Natural killer cell treated with Interleukin-12 subunit alpha and Interleukin-12 subunit beta and Interleukin-15 and Interleukin-18, amount 100 ng/mL, for 72 hours (primary cell): ENCODE data around the gene UBL4A. TPM values are rescaled to one million over a fixed set of nuclear protein-coding genes. Genes with fewer than 3 reads are reported as not detected.
"Not testable (repeated sequence)": the region's sequence is repeated elsewhere in the genome, so short reads cannot be mapped to it uniquely, and the experiment has no call there.

ENCODE experiments used
- ATAC-seq, 2 donors: fragments of 150-1000 bp; cut with Tn5 transposase in 1 of 2; sonication (Bioruptor Pico), chemical (Tn5 transposase) in 1 of 2; 2 replicates each; pipeline ENCODE4 v1.10.0; 2021
- DNase-seq: peaks from one replicate; pipeline ENCODE4 v3.0.0; 2022; ENCODE audit warnings: low spot score
- H3K27ac Mint-ChIP-seq, 2 donors: 1 replicate in 1 of 2; 2 replicates in 1 of 2; pipeline ENCODE4 v1.8.0; 2022; ENCODE audit warnings: mixed read lengths in 2 of 2, mild to moderate bottlenecking in 1 of 2, moderate library complexity in 1 of 2
- H3K27me3 Mint-ChIP-seq, 2 donors: 1 replicate in 1 of 2; 2 replicates in 1 of 2; pipeline ENCODE4 v1.8.0; 2022; ENCODE audit warnings: mixed read lengths in 2 of 2
- H3K36me3 Mint-ChIP-seq: one replicate; pipeline ENCODE4 v1.8.0; 2022; ENCODE audit warnings: mixed read lengths
- H3K4me1 Mint-ChIP-seq, 2 donors: 1 replicate in 1 of 2; 2 replicates in 1 of 2; pipeline ENCODE4 v1.8.0; 2022; ENCODE audit warnings: low read depth in 2 of 2, mixed read lengths in 2 of 2, mild to moderate bottlenecking in 1 of 2
- H3K4me3 Mint-ChIP-seq: one replicate; pipeline ENCODE4 v1.8.0; 2022; ENCODE audit warnings: mixed read lengths
- H3K9me3 Mint-ChIP-seq: 2 replicates; pipeline ENCODE4 v1.8.0; 2022; ENCODE audit warnings: mixed read lengths
- total RNA-seq, 2 donors: library from RNA; stranded (reverse); gene quantifications; one replicate each; pipeline ENCODE4 v1.2.3, GENCODE V29; 2022

Gene UBL4A
- total RNA-seq, 2 donors from 2014 or later = 39.6 to 65.6 TPM

DNA sequence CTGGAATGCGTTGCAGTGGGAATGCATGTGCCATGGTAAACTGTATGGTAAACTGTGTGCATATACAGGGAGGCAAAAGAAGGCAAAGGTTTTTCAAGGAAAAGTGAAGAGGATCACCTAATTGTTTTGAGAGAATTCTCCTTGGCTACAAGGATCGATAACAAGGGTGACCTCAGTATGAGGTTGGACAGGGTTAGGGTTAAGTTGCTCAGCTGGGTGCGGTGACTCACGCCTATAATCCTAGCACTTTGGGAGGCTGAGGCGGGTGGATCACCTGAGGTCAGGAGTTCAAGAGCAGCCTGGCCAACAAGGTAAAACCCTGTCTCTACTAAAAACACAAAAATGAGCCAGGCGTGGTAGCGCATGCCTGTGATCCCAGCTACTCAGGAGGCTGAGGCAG is 15.0 kb upstream of the UBL4A start:
- H3K4me1 Mint-ChIP-seq, H3K9me3 Mint-ChIP-seq, H3K27me3 Mint-ChIP-seq, H3K27ac Mint-ChIP-seq, ATAC-seq, H3K4me3 Mint-ChIP-seq, H3K36me3 Mint-ChIP-seq, DNase-seq: not testable (repeated sequence)

DNA sequence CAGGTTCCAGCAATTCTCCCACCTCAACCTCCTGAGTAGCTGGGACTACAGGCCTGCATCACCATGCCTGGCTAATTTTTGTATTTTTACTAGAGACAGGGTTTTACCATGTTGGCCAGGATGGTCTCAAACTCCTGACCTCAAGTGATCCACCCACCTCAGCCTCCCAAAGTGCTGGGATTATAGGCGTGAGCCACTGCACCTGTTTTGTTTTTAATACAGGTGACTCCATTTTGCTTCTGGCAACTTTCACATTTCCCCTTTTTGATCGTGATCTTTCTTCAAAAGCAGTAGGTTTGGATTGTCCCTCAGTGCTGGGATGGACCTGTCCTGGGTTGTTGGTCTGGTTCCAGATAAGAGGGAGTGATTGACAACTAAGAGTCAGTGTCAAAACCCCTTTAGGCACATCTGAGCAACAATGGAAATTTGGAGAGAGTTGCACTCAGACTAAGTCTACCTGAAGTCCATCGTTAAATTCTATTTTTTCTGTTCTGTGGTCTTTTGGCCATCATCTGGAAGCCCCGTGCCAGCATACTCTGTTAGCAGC is 10.2 kb upstream of the UBL4A start:
- not testable (repeated sequence) for H3K36me3 Mint-ChIP-seq, H3K27ac Mint-ChIP-seq, H3K4me1 Mint-ChIP-seq, DNase-seq, ATAC-seq, H3K27me3 Mint-ChIP-seq, H3K4me3 Mint-ChIP-seq, H3K9me3 Mint-ChIP-seq

- Mint-ChIP-seq H3K4me1 (peaks cover 3 to 5% of the 10 kb centered on the region in 2 donors), H3K36me3 (no peaks in the 10 kb centered on the region), H3K4me3 (no peak overlapping the region), H3K27me3 (peaks cover 0 to 6% of the 10 kb centered on the region in 2 donors), H3K27ac (no peak overlapping the region), H3K9me3 (no peaks in the 10 kb centered on the region)
- DNase-seq = no peak
- no peak for ATAC-seq
Measured at GRCh38 chrX:154495472-154495922, 9.1 kb upstream of the UBL4A start.

DNA sequence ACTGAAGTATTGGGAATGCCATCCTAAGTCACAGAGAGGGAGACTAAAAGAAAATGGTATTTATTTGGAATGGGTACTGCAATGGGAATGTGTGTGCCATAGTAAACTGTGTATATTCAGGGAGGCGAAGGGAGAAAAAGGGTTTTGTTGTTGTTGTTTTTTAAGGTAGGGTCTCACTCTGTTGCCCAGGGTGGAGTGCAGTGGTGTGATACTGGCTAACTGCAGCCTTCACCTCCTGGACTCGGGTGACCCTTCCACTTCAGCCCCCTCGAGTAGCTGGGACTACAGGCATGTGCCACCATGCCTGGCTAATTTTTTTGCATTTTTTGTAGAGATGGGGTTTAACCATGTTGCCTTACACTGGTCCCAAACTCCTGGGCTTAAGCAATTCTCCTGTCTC is 8.3 kb upstream of the UBL4A start:
- no peaks in the 10 kb centered on the region for H3K36me3 Mint-ChIP-seq
- peaks cover 6% of the 10 kb centered on the region in 2 donors for H3K4me1 Mint-ChIP-seq
- H3K4me3 Mint-ChIP-seq = no peak overlapping the region
- no peaks in the 10 kb centered on the region for H3K9me3 Mint-ChIP-seq
- no peak for DNase-seq
- no peak for ATAC-seq
- peaks cover 0 to 6% of the 10 kb centered on the region in 2 donors for H3K27me3 Mint-ChIP-seq
- no peak overlapping the region for H3K27ac Mint-ChIP-seq

- Mint-ChIP-seq H3K36me3 (no peaks in the 10 kb centered on the region), H3K27me3 (peaks cover 0 to 4% of the 10 kb centered on the region in 2 donors), H3K9me3 (no peaks in the 10 kb centered on the region), H3K27ac (peak within 1 kb of the TSS; percentile 81 to 85), H3K4me1 (peaks cover 10 to 14% of the 10 kb centered on the region in 2 donors), H3K4me3 (peak within 1 kb of the TSS; percentile 91)
- ATAC-seq (peak; percentile 94), DNase-seq (peak; percentile 93)
Measured at GRCh38 chrX:154490414-154491083, 4.1 kb upstream of the UBL4A start, which contains the start of gene SLC10A3. Gene SLC10A3, minus strand, starts transcription at chrX:154490629. Its CDS starts 1,689 bp downstream, at chrX:154488940.

DNA sequence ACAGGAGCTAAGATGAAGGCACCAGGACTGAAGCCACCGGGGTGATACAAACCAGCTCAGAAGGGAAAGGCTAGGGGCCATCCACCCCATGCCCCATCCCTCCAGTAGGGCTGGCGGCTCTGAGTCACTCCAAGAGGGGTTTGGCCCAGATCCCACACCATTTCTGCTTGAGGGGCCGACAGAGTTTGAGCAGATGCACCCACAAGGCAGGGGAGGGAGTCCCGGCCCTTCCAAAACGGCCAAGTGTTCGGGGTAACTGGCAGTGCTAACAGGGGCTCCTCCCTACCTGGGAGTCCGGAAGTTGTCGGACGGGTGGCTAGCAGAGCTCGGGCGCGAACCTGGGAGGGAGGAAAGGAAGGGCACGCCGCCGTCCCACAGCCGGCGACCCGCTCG is 3.6 kb upstream of the UBL4A start:
- peak overlapping the region; percentile 91 for H3K4me3 Mint-ChIP-seq
- DNase-seq = no peak
- ATAC-seq = peak; percentile 29 to 43
- H3K4me1 Mint-ChIP-seq = peaks cover 10 to 14% of the 10 kb centered on the region in 2 donors
- H3K9me3 Mint-ChIP-seq = no peaks in the 10 kb centered on the region
- peaks cover 0 to 4% of the 10 kb centered on the region in 2 donors for H3K27me3 Mint-ChIP-seq
- peak overlapping the region; percentile 81 to 83 for H3K27ac Mint-ChIP-seq
- no peaks in the 10 kb centered on the region for H3K36me3 Mint-ChIP-seq

DNA sequence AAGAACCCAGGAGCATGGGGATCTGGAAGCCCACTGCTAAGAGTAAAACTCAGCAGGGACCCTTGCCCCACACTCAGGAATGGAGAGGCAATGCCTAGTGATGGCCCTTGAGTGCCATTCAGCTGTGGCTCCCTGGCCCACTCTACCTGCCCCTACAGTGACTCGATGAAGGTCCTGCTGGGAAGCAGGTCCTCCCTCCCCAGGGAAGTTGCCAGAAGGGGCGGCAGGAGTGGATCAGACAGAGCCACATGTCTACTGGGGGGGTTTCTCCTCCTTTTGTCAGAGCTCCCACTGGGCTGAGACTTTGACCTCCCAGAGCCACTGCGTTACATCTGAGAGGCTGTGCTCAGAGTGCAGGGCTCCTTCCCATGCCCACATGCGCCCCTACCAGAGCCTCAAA is 2.8 kb upstream of the UBL4A start:
- H3K27ac Mint-ChIP-seq = peak overlapping the region in 1 of 2 donors; percentile 81
- H3K4me3 Mint-ChIP-seq = peak overlapping the region; percentile 91
- H3K9me3 Mint-ChIP-seq = no peaks in the 10 kb centered on the region
- DNase-seq = no peak
- ATAC-seq = no peak
- H3K27me3 Mint-ChIP-seq = peaks cover 0 to 4% of the 10 kb centered on the region in 2 donors
- H3K4me1 Mint-ChIP-seq = peaks cover 10 to 14% of the 10 kb centered on the region in 2 donors
- H3K36me3 Mint-ChIP-seq = no peaks in the 10 kb centered on the region

DNA sequence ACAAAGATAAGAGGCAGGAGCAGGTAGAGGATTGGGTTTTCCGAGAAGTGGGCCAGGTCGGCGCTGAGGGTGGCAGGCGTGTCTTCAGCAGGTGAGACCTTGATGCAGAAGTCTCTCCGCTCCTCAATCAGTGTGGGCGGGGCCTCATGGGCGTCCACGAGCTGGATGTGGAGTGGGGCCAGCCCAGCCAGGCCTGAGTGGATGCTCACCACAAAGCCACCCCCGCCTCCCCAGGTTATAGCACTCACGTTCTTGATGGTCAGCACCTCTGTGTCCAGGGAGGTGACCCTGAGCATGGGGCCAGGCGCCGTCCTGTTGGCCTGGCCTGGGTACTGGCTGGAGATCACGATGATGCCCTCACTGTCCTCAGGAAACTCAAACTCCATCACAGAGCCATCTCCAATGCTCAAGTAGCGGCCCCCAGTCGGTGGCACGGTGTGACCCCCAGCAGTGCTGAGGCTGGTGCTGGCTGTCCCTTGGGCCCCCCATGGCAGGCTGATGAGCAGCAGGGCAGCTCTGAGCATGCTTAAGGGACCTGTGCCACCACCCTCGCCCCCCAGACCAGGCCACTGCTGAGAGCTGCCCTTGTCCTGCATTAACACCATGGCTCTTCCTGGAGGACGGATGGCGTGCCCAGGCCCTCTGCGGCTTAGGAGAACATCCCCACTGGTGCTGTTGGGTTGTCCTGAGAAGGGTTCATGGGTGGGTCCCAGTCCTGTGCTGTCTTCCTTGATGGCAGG is 2.1 kb upstream of the UBL4A start:
- Mint-ChIP-seq H3K4me1 (peaks cover 10 to 14% of the 10 kb centered on the region in 2 donors), H3K36me3 (no peaks in the 10 kb centered on the region), H3K27ac (peak overlapping the region in 1 of 2 donors; percentile 40), H3K4me3 (peak overlapping the region; percentile 63), H3K27me3 (peaks cover 0 to 4% of the 10 kb centered on the region in 2 donors), H3K9me3 (no peaks in the 10 kb centered on the region)
- no peak for DNase-seq
- no peak for ATAC-seq

DNA sequence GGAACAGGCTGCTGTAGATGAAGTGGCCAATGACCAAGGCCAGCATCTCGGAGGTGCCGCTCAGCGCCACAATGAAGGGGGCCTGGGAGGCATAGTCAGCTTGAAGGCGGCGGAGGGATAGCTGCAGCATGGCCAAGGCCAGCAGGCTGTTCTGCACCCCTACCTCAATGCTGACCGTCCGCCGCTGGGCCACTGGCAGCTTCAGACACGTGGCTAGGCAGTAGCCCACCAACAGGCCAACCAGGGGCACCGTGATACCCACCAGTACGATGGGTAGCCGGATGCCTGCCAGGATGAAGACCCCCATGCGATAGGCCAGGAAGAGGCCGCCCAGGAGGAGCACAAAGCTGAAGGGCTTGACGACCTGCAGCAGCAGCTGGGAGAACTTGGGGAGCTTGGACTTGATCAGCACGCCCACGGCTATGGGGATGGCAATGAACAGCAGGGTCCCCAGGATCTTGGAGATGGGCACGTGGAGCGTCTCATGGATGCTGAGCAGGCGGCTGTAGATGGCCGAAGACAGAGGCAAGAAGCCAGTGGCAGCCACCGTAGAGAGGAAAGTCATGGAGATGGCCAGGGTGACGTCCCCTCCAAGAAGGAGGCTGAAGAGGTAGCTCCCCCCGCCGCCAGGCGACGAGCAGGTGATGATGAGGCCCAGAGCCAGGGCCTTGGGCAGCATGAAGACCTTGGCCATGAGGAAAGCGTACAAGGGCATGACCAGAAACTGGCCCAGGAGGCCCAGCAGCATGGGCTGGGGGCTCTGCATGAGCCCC is 1.3 kb upstream of the UBL4A start:
- Mint-ChIP-seq H3K36me3 (no peaks in the 10 kb centered on the region), H3K27ac (peak overlapping the region in 1 of 2 donors; percentile 40), H3K4me3 (peak overlapping the region; percentile 63), H3K27me3 (peaks cover 0 to 3% of the 10 kb centered on the region in 2 donors), H3K4me1 (peaks cover 10 to 14% of the 10 kb centered on the region in 2 donors), H3K9me3 (no peaks in the 10 kb centered on the region)
- DNase-seq (no peak), ATAC-seq (no peak)

DNA sequence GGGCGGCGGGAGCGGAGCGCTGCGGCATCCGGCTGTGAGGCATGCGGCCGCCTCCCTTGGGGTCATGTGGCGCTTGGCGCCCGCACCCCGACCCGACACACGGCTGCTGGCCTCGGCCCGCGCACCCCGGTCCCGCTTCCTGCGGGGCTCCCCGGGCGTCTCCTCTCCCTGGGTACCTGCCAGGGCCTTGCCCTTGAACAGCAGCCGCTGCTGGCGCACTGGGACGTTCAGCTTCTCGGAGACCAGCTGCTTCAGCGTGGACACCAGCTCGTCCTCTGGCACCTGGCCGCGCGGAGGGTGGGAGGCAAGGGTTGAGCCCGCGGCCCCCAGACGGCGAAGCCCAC is 391 bp downstream of the UBL4A start:
- H3K4me1 Mint-ChIP-seq = peaks cover 7 to 10% of the 10 kb centered on the region in 2 donors
- DNase-seq (no peak), ATAC-seq (peak in 1 of 2 donors; percentile 25)
- no peak overlapping the region for H3K4me3 Mint-ChIP-seq
- peaks cover 0 to 3% of the 10 kb centered on the region in 2 donors for H3K27me3 Mint-ChIP-seq
- no peak overlapping the region for H3K27ac Mint-ChIP-seq
- no peaks in the 10 kb centered on the region for H3K36me3 Mint-ChIP-seq
- H3K9me3 Mint-ChIP-seq = no peaks in the 10 kb centered on the region

DNA sequence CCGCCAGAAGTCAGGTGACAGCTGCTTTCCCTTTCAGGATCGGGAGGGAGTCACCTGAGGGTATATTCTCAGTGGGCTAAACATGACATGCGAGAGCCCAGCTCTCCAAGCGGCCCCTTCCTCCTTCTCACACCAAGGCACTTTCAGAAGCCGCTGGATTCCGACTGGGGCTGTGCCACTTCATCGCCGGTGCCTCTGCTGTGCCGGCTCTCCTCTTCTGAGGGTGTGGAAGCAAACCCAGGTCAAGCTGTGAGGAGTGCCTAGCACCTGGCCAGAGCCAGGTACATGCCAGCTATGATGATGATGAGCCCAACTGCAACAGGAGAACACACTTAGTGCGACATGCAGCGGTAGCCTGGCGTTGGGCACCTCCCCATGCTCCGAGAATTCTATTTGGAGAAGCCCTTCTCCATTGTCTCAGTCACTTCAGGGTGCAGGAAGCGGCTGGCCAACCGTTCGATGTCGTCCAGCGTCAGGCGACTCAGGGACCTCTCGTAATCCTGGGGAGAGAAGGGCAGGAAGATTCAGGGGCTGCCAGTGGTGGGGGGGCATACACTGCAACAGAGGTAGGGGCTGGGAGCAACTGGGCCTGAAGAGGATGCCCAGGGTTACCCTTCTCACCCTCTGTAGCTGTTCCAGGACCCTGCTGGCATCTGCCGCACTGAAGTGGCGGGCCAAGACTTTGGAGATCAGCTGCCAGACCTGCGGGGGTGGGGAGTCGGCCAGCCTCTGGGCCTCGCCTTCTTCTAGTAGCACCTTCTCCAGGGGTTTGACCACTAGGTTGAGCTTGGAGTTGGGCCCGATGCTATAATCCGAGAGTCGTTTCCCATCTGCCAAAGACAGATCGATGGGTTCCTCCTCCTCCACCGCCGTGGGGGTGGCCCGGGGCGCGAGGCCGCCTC is 1.0 kb downstream of the UBL4A start:
- peaks cover 7 to 10% of the 10 kb centered on the region in 2 donors for H3K4me1 Mint-ChIP-seq
- no peaks in the 10 kb centered on the region for H3K36me3 Mint-ChIP-seq
- no peaks in the 10 kb centered on the region for H3K9me3 Mint-ChIP-seq
- DNase-seq = no peak
- ATAC-seq = no peak
- H3K27ac Mint-ChIP-seq = no peak overlapping the region
- peak overlapping the region; percentile 30 for H3K4me3 Mint-ChIP-seq
- peaks cover 0 to 3% of the 10 kb centered on the region in 2 donors for H3K27me3 Mint-ChIP-seq

- DNase-seq = no peak
- H3K36me3 Mint-ChIP-seq = no peaks in the 10 kb centered on the region
- H3K4me3 Mint-ChIP-seq = peak overlapping the region; percentile 34
- H3K9me3 Mint-ChIP-seq = no peaks in the 10 kb centered on the region
- H3K27me3 Mint-ChIP-seq = peaks cover 0 to 3% of the 10 kb centered on the region in 2 donors
- H3K27ac Mint-ChIP-seq = peak overlapping the region in 1 of 2 donors; percentile 33
- ATAC-seq = no peak
- H3K4me1 Mint-ChIP-seq = peaks cover 2 to 8% of the 10 kb centered on the region in 2 donors
Measured at GRCh38 chrX:154484255-154485149, 1.9 kb downstream of the UBL4A start.
